Activated CD8-positive, alpha-beta memory T cell treated with anti-CD3 and anti-CD28 coated beads, Interleukin-2, amount 50 U/mL, for 1 hour (primary cell): ENCODE data around the gene DISP2.

Experiments used
- DNase-seq: peaks from one replicate; pipeline ENCODE4 v3.0.0-alpha.2; 2020; ENCODE audit errors: extremely low read depth

The DISP2 gene

GRCh38 chr15:40328751-40329150, 29.3 kb upstream of the DISP2 start:
- DNase-seq: no peak

DNA sequence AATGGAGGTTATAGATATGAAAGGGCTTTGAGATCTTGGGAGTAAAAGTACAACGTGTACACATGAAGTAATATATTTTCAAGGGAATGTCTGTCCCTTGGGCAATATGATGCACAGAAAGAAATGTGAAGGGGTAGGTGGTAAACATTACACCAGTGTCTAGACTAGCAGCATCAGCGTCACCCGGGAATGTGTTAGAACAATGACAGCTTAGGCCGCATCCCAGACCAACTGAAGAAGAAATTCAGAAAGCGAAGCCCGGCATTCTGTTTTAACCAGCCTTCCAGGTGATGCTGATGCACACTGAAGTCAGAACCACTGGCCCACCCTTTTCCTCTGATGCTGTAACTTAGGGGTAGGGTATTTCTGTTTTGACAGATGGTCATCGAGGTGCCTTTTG, 28.2 kb upstream of the DISP2 start:
- DNase-seq: no peak

GRCh38 chr15:40330368-40330836, 27.6 kb upstream of the DISP2 start:
- no peak for DNase-seq

DNA sequence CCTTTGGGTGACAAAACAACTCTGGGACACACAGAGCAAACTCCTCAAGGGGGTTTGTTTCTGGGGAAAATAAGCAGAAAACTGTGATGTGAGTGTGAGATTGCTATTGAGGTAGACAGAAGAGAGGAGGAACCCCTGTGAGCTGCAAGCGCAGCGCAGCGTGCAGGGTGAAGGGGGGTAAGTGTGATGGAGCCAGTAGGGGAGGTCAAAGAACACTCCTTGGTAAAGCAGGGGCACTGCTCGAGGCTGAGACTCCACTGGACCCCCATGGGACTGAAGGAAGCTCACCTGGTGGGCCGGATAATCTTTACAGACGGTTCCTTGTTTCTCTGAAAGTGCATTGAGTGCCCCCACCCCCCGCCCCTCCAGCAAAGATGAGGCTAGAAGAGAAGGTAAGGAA, 27.0 kb upstream of the DISP2 start:
- DNase-seq: no peak

GRCh38 chr15:40331637-40332036, 26.4 kb upstream of the DISP2 start:
- no peak for DNase-seq

- DNase-seq: no peak
These were observed 25.8 kb upstream of the DISP2 start for GRCh38 chr15:40332113-40332781.

DNA sequence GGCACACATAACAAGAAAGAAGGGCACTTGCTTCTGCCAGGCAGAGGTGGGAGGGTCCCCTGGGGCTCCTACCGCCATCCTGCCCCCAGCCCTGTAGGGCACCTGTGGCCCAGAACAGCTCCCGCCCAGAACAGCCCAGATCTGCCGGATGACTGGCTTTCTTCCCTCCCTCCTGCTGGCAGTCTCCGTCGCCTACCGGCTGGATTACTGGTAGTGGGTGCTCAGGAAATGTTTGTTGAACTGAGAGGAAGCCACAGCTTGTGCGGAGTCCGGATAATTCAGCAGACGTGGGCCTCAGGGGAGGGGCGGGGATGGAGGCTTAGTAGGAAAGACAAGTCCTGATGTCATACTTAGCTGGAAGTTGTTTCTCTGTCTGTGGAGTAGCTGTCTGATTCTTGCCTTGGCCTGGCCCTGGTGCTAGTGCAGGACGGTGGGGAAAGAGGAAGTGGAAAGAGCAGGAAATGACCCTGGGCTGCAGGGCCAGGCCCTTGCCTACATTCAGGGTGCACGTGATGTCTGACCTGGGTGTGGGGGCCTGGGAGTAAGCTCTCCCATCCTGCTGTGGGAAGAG, 24.0 kb upstream of the DISP2 start:
- DNase-seq: no peak

DNA sequence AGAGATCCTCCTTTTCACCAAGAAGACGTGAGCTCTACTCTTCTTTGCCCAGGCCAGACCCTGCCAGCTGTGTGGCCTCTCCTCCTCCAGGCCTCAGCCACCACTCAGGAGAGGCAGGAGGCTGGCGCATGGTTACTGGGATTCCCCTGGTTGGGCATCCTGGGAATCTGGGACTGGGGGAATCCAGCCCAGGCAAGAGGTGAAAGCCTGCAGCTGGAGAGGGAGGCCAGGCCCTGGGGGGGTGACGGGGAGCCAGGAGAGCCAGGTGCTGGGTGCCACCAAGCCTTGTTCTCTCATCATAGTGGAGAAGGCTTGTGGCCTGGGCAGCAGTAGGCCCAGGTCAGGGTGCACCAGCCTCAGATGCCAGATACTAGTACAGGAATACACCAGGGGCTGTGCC, 23.5 kb upstream of the DISP2 start:
- DNase-seq: no peak

GRCh38 chr15:40334941-40335795, 22.9 kb upstream of the DISP2 start:
- no peak for DNase-seq

DNA sequence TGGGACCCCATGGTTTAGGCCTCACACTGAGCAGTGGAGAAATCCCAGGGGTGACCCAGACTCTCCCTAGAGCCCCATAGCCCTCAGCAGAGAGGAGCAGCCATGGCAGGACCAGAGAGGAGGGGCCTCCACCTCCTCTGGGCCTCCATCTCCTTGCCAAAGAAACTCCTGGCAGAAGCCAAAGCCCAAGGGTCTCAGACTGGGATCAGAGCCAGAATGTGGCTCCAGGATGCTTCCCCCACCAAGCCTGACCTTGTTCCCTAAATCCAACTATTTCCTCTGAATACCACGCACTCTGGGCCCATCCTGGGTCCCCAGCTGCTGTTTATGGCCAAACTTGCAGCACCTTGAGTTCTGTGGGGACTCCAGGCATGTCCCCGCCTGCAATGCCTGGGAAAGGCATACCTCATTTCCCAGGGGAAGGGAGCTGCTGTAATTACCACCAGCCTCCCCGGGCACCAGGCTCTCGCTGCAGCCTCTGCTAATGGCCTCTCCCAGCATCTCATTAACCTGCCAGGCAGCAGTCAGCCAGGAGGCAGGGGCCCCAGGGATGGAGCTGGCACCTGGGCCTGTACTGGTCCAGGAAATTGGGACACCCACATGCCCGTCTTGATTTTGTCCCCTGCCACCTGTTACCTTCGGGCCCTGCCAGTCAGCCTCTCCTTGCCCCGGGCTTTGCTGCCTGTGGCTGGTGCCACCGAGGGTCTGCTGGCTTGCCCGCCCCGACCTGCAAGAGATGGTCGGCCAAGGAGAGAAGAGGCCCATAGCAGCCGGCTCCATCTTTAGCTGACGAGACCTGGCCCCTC, 21.9 kb upstream of the DISP2 start:
- DNase-seq: no peak

- DNase-seq: no peak
These were observed 21.3 kb upstream of the DISP2 start for GRCh38 chr15:40336744-40337122.

- DNase-seq: no peak
These were observed 20.4 kb upstream of the DISP2 start for GRCh38 chr15:40337597-40337996.

DNA sequence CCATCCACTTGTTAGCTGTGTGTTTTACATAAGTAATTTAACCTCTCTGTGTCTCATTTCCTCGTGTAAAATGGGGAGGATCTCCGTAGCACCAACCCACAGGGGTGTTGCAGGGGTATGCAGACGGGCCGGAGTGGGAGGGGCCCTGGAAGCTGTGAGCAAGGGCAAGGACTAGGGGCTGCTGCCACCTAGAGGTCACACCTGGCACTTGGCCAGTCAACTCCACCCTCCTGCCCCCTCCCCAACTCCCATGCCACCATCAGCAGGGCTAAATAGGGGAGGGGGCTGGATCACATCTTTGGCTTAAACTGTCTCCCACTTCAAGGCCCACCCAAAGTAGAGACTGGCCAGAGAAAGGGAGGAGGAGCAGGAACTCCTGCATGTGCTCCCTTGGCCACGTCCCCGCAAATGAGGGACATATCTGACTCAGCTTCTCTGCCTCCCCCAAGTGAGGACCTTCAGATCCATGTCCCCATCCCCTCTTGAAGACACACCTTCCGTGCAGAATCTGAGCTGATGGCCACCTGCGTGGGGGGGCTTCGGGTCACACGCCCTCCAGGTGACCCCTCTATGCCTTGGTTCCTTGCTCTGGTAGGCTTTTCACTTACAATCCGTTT, 19.9 kb upstream of the DISP2 start:
- peak; percentile 40 for DNase-seq

GRCh38 chr15:40338921-40339620, 18.9 kb upstream of the DISP2 start:
- no peak for DNase-seq

- no peak for DNase-seq
These were observed 18.4 kb upstream of the DISP2 start for GRCh38 chr15:40339621-40339945.

DNA sequence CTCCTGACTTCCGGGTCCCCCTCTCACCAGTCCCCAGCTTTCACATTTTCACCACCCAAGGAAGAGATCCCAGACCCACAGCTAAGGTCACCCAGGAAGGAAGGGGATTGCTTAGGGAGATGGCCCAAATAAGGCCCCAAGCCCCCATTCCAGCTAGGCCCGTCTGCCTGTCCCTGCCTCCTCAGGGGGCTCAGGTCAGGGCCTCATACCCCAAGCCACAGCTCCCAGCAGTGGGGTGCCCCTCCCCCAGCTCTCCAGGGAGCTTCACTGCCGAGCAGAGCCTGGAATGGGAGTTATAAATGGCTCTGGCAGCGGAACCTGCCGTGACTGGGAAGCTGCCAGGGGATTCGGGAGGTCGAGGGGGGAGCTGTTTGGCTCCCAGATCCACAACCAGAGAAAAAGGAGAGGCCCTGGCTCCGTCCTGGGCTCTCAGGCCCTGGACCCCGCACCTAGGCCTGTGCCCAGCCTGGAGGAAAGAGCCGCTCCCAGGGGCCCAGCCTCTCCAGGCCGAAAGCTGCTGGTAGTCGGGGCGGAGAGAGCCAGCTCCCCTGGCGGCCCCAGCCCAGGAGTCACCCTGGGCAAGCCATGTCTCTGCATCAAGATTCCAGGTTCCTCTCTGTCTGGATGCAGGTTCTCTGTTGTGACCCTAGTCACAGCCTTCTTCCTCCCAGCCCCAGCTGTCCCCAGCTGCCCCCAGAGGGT, 17.8 kb upstream of the DISP2 start:
- DNase-seq: no peak

- DNase-seq: no peak
These were observed 17.1 kb upstream of the DISP2 start, which contains the start of gene CCDC9B for GRCh38 chr15:40340740-40341400. CCDC9B (minus strand) TSS chr15:40340939; CDS start chr15:40340819, 120 bp downstream.

DNA sequence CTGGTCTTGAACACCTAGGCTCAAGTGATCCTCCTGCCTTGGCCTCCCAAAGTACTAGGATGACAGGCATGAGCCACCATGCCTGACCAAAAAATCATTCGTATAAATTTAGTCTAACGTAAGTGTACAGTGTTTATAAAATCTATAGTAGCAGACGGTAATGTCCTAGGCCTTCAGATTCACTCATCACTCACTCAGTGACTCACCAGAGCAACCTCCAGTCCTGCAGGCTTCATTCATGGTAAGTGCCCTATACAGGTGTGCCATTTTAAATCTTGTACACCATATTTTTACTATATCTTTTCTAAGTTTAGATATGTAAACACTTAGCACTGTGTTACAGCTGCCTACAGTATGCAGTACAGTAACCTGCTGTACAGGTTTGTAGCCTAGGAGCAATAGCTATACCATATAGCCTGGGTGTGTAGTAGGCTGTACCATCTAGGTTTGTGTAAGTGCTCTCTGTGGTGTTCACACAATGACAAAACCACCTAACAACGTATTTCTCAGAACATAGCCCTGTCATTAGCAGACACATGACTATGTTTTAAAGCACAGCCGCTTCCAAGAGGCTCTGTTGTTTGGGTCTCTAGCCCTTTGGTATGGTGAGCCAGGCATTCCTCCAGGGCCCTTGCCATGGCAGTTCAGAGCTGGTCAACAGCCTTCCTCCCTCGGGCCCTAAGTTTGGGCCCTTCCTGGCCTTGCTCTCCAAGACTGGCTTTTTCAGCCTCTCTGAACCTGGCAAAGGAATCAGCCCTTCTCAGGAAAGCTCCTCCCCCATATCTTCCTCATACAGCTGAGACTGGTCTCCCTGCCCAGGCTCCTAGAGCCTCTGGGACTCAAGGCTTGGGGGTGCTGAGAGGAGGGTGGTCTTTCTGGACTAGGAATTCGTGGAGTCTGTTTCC, 15.4 kb upstream of the DISP2 start:
- no peak for DNase-seq

DNA sequence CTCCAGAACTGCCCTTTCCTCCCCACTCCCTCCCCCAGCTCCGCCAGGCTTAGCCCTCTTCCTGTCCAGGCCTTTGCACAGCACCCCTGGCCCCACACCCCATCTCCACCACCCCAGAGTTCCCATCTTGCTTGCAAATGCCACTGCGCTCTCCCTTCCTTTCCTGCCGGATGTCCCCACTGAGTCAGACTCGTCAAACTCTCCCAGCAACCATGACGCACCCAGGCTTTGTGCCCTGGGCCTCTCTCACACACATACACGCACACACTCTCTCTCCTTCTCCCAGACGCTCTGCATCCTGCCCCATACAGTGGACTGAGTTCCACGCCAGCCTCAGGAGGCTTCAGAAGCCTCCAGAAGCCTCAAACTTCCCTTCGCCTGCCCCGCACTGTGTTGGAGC, 14.5 kb upstream of the DISP2 start:
- no peak for DNase-seq
